Left ventricle myocardium superior (tissue), 1 donor: ENCODE data around the gene SLC16A1. TPM values are rescaled to one million over a fixed set of nuclear protein-coding genes. Genes with fewer than 3 reads are reported as not detected.
"Not testable (repeated sequence)": the region's sequence is repeated elsewhere in the genome, so short reads cannot be mapped to it uniquely, and the experiment has no call there.

ENCODE experiments used
- ATAC-seq: fragments of 200-7000 bp; cut with Tn5 transposase; one replicate; pipeline ENCODE4 v1.9.1; 2020; ENCODE audit warnings: mild to moderate bottlenecking, moderate library complexity
- DNase-seq: peaks from one replicate; pipeline ENCODE4 v3.0.0-alpha.2; 2020
- intact Hi-C: fragments of 100-400 bp; cut with micrococcal nuclease; formaldehyde crosslinking; loops from one replicate; pipeline ENCODE4 v1.11.0; 2022
- total RNA-seq: library from RNA; stranded (reverse); fragmentation: NEBNext Ultra II Directional; extraction: Animal tissue kit (Norgen Biotek cat#: 25700); gene quantifications from one replicate; pipeline ENCODE4 v1.2.1, GENCODE V29; 2021
- donor health status: DM: no; HTN: yes; CAD: no; lungs with severe emphysema.

SLC16A1 gene
- total RNA-seq, 1 donor from 2014 or later, result 123 TPM

GRCh38 chr1:112894561-112895011 lies 61.4 kb downstream of the SLC16A1 start:
- DNase-seq (no peak), ATAC-seq (no peak)
- intact Hi-C loops, result no loop called here

- DNase-seq, result no peak
- intact Hi-C loops, result no loop called here
- no peak for ATAC-seq
Observed at GRCh38 chr1:112894010-112894292, 62.0 kb downstream of the SLC16A1 start.

- intact Hi-C loops, result no loop called here
- DNase-seq (no peak), ATAC-seq (no peak)
Observed at GRCh38 chr1:112893288-112894009, 62.5 kb downstream of the SLC16A1 start.

- intact Hi-C loops, ATAC-seq, DNase-seq: not testable (repeated sequence)
Observed at GRCh38 chr1:112889906-112890305, 66.1 kb downstream of the SLC16A1 start.

GRCh38 chr1:112889052-112889768 lies 66.8 kb downstream of the SLC16A1 start:
- DNase-seq, result no peak
- intact Hi-C loops, result no loop called here
- ATAC-seq, result no peak

- DNase-seq (no peak), ATAC-seq (no peak)
- intact Hi-C loops, result no loop called here
Observed at GRCh38 chr1:112888630-112889029, 67.4 kb downstream of the SLC16A1 start.

- ATAC-seq (no peak), DNase-seq (no peak)
- intact Hi-C loops, result no loop called here
Observed at GRCh38 chr1:112887599-112888283, 68.3 kb downstream of the SLC16A1 start.

- not testable (repeated sequence) for DNase-seq, ATAC-seq
- intact Hi-C loops, result loop anchor here (5.0 kb wide), 1 partner anchor 157 kb away; no protein-coding TSS in a partner anchor
Observed at GRCh38 chr1:112884996-112885395, 71.0 kb downstream of the SLC16A1 start.

GRCh38 chr1:112882271-112882744 lies 73.7 kb downstream of the SLC16A1 start:
- DNase-seq (no peak), ATAC-seq (peak; percentile 71)
- intact Hi-C loops, result loop anchor here (5.0 kb wide), 1 partner anchor 160 kb away; no protein-coding TSS in a partner anchor

- DNase-seq, result no peak
- intact Hi-C loops, result loop anchor here (5.0 kb wide), 1 partner anchor 161 kb away; no protein-coding TSS in a partner anchor
- ATAC-seq, result peak; percentile 51
Observed at GRCh38 chr1:112881742-112882127, 74.3 kb downstream of the SLC16A1 start.

GRCh38 chr1:112879834-112880233 lies 76.2 kb downstream of the SLC16A1 start:
- intact Hi-C loops, result loop anchor here (5.0 kb wide), 1 partner anchor 162 kb away; no protein-coding TSS in a partner anchor
- DNase-seq, result no peak
- no peak for ATAC-seq

GRCh38 chr1:112878321-112878720 lies 77.7 kb downstream of the SLC16A1 start:
- no peak for ATAC-seq
- intact Hi-C loops, result no loop called here
- no peak for DNase-seq

- no peak for ATAC-seq
- DNase-seq, result no peak
- intact Hi-C loops, result no loop called here
Observed at GRCh38 chr1:112877750-112878149, 78.2 kb downstream of the SLC16A1 start.

- no peak for ATAC-seq
- intact Hi-C loops, result no loop called here
Observed at GRCh38 chr1:112876315-112876714, 79.7 kb downstream of the SLC16A1 start.

GRCh38 chr1:112872551-112872962 lies 83.4 kb downstream of the SLC16A1 start:
- intact Hi-C loops, result no loop called here
- ATAC-seq, result no peak
- DNase-seq, result no peak

More at GRCh38 chr1:112876315-112876714, 79.7 kb downstream of the SLC16A1 start:
- DNase-seq, result no peak

- intact Hi-C loops, result no loop called here
- no peak for DNase-seq
- ATAC-seq, result no peak
Observed at GRCh38 chr1:112870887-112871646, 84.9 kb downstream of the SLC16A1 start.

GRCh38 chr1:112869895-112870294 lies 86.1 kb downstream of the SLC16A1 start:
- ATAC-seq, result no peak
- DNase-seq, result no peak
- intact Hi-C loops, result no loop called here

- DNase-seq (no peak), ATAC-seq (no peak)
- intact Hi-C loops, result no loop called here
Observed at GRCh38 chr1:112868191-112868590, 87.8 kb downstream of the SLC16A1 start.

- intact Hi-C loops, result no loop called here
- ATAC-seq (no peak), DNase-seq (no peak)
Observed at GRCh38 chr1:112866981-112867380, 89.0 kb downstream of the SLC16A1 start.
